OCI-LY7 (cell line): ENCODE data around the gene DPEP3.

Experiments used
- EZH2phosphoT487 ChIP-seq: fragments of 200-600 bp; sonication (generic); IDR thresholded peaks from 2 replicates; pipeline ENCODE4 v1.6.1; 2018; ENCODE audit warnings: low read depth, borderline replicate concordance, mild to moderate bottlenecking, mixed run types, antibody characterized with exemption, low read length, moderate library complexity, mixed read lengths
- TF ChIP-seq, protein P1 (sequence below): fragments of 200-600 bp; sonication (generic); conservative IDR thresholded peaks from 2 replicates; pipeline ENCODE4 v1.5.1; 2014; ENCODE audit warnings: mild to moderate bottlenecking, antibody characterized with exemption, low read length, moderate library complexity, mixed read lengths

DNA sequence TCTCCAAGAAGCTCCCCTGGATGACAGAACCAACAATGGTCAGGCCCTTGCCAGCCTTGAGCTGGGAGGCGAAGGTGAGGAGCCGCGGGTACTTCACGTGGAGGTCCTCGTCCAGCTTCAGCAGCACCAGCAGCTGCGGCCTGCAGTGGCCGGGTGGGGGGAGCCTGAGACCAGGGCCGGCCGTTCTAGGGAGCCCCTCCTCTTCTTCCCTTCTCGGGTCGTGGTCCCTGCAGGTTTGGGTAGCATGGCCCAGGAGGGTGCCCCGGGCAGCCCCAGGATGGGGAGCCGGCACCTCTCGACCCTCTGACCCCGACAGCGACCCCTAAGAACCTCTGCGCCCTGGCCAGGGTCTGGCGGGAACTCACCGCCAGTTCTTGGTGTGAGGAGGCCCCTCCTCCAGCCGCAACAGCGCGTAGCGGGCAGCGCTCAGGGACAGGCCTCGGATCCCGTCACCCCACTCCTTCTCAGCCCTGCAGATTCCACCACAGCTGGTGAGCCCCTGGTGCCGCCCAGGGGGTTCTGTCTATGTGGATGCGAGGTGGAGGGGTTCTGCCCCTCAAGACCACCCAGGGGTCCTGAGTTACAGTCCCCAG, 33.2 kb downstream of the DPEP3 start:
- TF ChIP-seq, protein P1, sequence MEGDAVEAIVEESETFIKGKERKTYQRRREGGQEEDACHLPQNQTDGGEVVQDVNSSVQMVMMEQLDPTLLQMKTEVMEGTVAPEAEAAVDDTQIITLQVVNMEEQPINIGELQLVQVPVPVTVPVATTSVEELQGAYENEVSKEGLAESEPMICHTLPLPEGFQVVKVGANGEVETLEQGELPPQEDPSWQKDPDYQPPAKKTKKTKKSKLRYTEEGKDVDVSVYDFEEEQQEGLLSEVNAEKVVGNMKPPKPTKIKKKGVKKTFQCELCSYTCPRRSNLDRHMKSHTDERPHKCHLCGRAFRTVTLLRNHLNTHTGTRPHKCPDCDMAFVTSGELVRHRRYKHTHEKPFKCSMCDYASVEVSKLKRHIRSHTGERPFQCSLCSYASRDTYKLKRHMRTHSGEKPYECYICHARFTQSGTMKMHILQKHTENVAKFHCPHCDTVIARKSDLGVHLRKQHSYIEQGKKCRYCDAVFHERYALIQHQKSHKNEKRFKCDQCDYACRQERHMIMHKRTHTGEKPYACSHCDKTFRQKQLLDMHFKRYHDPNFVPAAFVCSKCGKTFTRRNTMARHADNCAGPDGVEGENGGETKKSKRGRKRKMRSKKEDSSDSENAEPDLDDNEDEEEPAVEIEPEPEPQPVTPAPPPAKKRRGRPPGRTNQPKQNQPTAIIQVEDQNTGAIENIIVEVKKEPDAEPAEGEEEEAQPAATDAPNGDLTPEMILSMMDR = no peak
- TF ChIP-seq EZH2phosphoT487 = no peak
